OCI-M1 (cell line): ENCODE measurements around the gene SEMA6A.

Experiments used
- DNase-seq: peaks from one replicate; lab custom pipeline; 2025; lab: John Stamatoyannopoulos, UW

SEMA6A gene

DNA sequence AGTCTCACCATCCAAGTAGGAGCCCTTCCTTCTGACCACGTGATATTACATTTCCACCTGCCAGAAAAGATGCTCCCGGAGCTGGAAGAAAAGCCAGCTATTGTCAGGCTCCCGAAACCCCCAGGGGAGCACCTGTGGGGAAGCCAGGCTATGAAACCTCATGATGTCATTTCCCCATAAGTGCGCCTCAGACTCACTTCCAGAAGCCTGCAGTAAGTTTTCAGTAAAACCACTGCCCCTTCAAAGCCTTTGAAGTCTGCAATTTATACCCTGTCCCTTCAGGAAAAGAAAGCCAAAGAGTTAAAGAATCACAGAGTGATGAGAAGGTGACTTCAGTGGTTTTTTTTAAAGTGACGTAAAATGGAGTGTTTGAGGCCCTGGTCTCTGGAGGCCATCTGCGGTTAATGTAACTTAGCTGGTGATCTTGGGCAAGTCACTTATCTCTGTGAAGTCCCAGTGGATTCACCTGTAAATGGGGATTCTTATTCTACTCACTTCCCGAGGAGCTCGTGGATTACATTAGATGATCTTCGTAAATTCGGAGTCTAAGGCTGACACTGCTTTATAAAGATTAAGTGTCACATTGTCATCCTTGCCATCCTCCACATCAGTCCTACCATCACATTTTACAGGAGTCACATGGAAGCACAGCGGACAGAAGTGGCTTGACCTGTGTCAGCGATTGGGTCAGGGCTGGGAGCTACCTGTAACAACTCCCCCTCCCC lies 2.6 kb upstream of the SEMA6A start:
- no peak for DNase-seq

GRCh38 chr5:116576053-116576713 lies 1.6 kb upstream of the SEMA6A start:
- no peak for DNase-seq

DNA sequence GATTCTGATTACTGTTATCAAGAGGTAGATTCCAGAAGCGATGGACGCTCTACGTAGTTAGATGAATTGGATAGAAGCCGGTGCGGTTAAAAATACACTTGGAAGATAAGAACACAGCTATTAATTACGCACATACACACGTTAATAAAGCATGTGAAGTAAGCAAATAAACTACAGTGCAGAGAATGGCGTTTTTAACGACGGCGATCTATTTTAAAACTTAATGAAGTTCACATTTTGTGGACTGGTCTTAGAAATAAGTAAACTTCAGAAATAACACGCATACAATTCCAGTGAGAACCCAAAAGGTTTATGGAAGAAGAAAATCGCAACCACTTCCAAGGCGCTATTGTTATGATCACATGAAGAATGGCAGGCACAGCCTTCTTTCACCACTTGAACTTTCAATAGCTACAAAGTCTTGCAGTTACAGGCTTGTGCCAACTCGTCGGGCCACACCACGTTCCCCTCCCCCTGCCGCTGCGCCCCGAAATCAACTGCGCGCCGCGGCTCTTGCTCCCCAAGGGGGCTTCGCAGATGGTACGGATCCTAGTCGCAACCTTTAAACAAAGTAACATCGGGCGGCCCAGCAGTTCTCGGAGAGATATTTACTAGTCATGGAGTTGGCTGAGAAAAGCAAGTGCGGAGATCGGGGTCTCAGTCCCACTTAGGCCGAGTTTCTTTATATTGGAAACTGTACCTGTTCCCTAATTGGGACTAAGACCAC lies 866 bp upstream of the SEMA6A start:
- no peak for DNase-seq

DNA sequence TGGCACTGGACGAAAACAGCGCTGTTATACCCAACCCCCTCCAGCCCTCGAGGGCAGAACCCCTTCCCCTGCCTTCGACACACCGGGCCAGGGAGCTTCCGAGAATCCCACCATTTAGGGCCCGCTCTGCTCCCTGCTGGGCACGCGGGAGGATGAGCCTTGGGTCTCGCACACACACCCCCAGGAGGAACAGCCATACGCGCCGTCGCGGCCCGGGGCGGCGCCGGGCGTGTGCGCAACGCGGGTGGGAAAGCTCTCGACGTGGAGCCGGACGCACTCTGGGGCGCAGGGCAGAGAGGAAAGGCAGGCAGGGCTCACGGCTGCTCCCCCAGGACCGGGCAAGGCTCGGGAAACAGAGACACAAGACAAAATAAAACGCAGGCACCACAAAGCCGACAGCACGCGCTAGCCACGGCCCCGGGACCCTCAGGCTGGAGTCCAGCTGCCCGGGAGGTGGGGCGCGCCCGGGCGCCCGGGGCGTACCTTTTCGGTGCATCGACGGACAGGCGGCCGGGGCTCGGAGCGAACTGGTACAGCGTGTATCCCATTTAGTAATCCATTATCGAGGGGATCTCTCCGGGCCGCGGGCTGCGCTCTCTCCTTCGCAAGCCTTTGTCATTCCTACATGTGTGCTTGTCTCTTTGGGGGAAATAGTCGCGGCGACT lies 789 bp downstream of the SEMA6A start:
- no peak for DNase-seq

DNA sequence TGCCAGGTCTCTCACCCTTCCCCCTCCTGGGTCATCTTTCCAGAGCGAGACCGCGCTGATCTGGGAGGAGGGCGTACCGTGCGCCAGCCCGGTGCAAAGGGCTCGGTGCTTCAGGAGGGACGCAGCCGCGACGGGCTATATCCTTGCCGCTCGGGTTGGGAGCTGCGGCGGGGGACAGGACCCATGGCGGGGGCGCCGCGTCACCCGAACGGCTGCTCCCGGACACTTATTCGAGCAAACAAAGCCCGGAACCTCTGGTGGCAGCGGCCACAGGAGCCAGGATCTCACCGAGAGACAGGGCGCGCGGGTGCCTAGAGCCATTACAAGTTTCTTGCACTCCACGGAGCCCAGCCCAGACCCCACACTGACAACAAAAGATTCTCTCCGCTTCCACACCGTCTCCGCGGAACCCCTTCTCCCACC lies 1.3 kb downstream of the SEMA6A start:
- no peak for DNase-seq

DNA sequence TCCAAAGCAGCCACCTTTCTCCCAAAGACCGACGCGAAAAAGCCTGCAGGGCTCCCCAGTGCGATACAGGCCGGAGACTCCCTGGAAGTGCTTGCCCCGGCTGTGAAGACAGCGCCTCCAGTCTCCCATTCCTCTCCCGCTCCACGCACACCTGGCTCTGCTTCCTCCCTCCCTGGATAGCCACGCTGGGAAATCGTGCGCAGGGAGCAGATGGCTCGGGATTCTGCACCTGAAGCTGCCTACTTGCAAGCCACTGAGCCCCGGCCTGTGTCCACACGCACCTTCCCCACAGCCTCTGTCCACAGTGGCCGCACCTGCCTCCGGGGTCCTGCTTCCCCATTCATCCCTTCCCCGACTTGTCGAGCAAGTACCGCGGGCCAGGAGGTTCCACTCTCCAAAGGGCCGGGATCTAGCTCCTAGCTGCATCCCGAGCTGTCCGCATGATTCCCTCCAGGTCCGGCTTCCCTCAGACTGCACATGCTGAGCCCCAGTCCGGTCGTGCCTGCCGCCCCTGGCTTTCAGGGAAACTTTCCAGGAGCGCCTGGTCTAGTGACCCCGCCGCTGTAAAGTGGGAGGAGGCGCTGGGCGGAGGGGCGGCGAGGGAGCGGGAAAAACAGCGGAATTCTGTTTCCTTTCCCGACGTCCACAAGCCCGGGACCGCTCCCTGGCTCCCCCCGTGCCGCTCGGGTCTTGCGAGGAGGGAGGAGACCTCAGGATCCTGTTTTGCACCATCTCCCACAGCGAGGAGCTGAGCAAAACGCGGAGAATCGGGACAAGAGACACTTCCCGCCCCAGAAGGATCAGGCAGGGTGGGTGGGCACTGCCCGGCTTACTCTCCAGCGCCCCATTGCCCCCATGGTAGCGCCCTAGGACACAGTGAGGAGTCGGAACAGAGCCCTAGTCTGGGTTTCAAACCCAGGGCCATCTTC lies 2.0 kb downstream of the SEMA6A start:
- no peak for DNase-seq

GRCh38 chr5:116571568-116572349 lies 2.9 kb downstream of the SEMA6A start:
- DNase-seq = no peak

GRCh38 chr5:116569999-116570398 lies 4.6 kb downstream of the SEMA6A start:
- no peak for DNase-seq

- DNase-seq = no peak
These were observed 7.5 kb downstream of the SEMA6A start for GRCh38 chr5:116567106-116567505.

DNA sequence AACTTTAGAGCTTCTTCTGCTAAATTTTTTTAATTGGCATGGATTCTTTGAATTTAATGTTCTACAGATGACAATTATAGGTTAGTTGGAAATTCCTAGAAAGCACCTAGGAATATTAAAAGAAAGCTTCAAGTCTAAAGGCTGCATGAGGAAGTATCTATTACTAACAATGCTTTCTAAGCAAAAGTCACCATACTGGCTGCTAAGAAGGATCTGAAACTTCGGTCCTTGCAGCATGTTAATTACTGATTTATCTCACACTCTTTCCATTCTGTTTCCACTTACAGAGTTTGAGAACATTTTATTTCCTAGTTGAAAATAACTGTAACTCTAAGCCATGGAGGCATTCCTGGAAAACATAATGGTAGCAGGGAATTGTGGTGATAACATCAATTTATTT lies 8.4 kb downstream of the SEMA6A start:
- no peak for DNase-seq

GRCh38 chr5:116564756-116565490 lies 9.7 kb downstream of the SEMA6A start:
- DNase-seq = no peak

- no peak for DNase-seq
These were observed 10.3 kb downstream of the SEMA6A start for GRCh38 chr5:116564312-116564711.

DNA sequence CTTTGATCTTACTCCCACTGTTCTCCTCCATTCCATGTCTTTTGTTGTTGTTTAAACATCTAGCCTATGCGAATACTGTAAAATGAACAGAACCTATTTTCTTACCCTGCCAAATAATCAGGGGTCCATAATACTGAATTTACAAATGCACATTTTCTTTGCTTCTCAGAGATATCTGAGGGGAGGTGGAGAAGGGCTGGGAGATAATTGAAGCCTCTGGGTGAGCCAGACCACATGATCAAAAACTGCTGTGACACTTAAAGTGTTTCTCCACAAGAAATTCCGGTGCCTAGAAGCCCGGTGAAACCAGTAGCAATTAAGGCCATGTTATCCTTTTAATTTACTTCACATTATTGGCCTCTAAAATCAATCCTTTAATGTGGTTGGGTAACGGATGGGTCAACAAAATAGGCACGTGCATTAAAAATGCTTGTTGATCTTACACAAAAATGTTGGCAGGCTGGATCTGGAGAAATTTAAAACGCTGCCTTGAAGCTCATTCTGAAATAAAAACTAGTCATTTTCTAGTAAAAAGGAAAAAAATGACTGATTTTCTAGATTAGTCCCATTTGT lies 10.8 kb downstream of the SEMA6A start:
- no peak for DNase-seq

GRCh38 chr5:116562669-116563068 lies 12.0 kb downstream of the SEMA6A start:
- no peak for DNase-seq

- no peak for DNase-seq
These were observed 13.0 kb downstream of the SEMA6A start for GRCh38 chr5:116561658-116562057.

GRCh38 chr5:116559673-116560164 lies 14.9 kb downstream of the SEMA6A start:
- no peak for DNase-seq

GRCh38 chr5:116559239-116559638 lies 15.4 kb downstream of the SEMA6A start:
- no peak for DNase-seq

DNA sequence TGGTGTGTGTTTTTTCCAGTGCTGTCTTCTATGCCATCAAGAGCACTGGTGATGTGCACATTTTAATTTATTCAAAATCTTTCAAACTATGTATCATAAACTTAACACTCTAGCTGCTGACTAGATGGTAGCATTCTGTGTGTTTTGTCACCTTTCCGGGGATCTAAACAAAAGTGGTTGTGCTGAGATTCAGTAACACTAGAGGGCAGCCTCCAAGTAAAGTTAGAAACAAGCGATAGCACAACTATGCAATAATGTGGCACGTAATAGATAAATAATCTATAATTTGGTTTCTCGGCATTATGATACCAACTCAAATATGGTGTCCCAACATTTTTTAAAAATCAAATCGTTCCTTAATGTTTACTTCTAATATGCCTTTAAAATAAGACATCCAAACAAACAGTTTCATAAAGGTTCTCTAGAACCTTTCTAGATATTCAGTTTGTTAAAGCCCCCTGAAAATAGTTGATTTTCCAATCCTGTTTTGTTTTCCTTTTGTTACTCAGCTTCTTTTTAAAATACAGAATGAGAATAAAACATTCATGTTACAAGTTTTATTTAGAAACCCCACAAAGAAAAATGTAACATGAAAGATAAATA lies 16.9 kb downstream of the SEMA6A start:
- peak; percentile 23 for DNase-seq

- no peak for DNase-seq
These were observed 19.9 kb downstream of the SEMA6A start for GRCh38 chr5:116554764-116555163.
